Gastrocnemius medialis (tissue), 4 donors: ENCODE results near the gene CHCHD6. TPM values are rescaled to one million over a fixed set of nuclear protein-coding genes. Genes with fewer than 3 reads are reported as not detected.

ENCODE experiments used
- ATAC-seq, 2 donors: fragments of 150-250 bp; one replicate each; pipeline ENCODE4 v1.9.1; 2016
- DNase-seq, 2 donors: peaks; one replicate each; pipeline ENCODE4 v3.0.0-alpha.2; 2019
- H3K27ac ChIP-seq, 4 donors: fragments of 200-600 bp; sonication (generic); 1 replicate in 1 of 4; 2 replicates in 3 of 4; pipeline ENCODE4 v1.5.1; 2016 to 2018; ENCODE audit warnings: mild to moderate bottlenecking in 2 of 4, moderate library complexity in 1 of 4
- H3K27me3 ChIP-seq, 3 donors: fragments of 200-600 bp; sonication (generic) in 2 of 3; 1 replicate in 1 of 3; 2 replicates in 2 of 3; pipeline versions ENCODE4 v1.5.1 to v1.6.0; 2016 to 2019; ENCODE audit warnings: mild to moderate bottlenecking in 1 of 3, moderate library complexity in 1 of 3
- H3K36me3 ChIP-seq, 2 donors: fragments of 200-600 bp; sonication (generic) in 1 of 2; one replicate each; pipeline ENCODE4 v1.5.1; 2017 to 2018
- H3K4me1 ChIP-seq, 2 donors: fragments of 200-600 bp; sonication (generic) in 1 of 2; one replicate each; pipeline ENCODE4 v1.5.1; 2016 to 2017; ENCODE audit warnings: mild to moderate bottlenecking in 2 of 2
- H3K4me3 ChIP-seq, 4 donors: fragments of 200-600 bp; sonication (generic) in 3 of 4; 1 replicate in 1 of 4; 2 replicates in 3 of 4; pipeline ENCODE4 v1.5.1; 2016 to 2019; ENCODE audit warnings: mild to moderate bottlenecking in 2 of 4
- H3K9me3 ChIP-seq, 3 donors: fragments of 200-600 bp; sonication (generic) in 2 of 3; 1 replicate in 1 of 3; 2 replicates in 2 of 3; pipeline ENCODE4 v1.5.1; 2016 to 2019
- POLR2A ChIP-seq, 2 donors: fragments of 450-650 bp; IDR thresholded peaks; one replicate each; pipeline ENCODE4 v1.6.1; 2017; ENCODE audit warnings: antibody characterized with exemption in 2 of 2, mild to moderate bottlenecking in 2 of 2, moderate library complexity in 2 of 2
- in situ Hi-C, 4 donors: fragments of 200-750 bp; cut with MboI; loops; one replicate each; pipeline versions ENCODE4 v1.15.0 to v1.8.0; 2017; ENCODE audit warnings: low sequenced_read_pairs in 4 of 4
- intact Hi-C: fragments of 100-400 bp; cut with DNase I; formaldehyde crosslinking; loops from one replicate; pipeline ENCODE4 v1.15.1; 2023; ENCODE audit warnings: low total_unique reads
- total RNA-seq, 4 donors: library from RNA; depleted of rRNA; stranded (reverse); fragments of >200 nt; gene quantifications; one replicate each; pipeline versions ENCODE4 v1.1.0 to v1.2.3, GENCODE V29; 2016
- TF ChIP-seq, protein P1 (sequence below), 5 experiments: fragments of 450-650 bp in 3 of 5; fragments of 200-600 bp in 2 of 5; sonication (generic) in 2 of 5; IDR thresholded peaks in 4 of 5; conservative IDR thresholded peaks in 1 of 5; 1 replicate in 4 of 5; 2 replicates in 1 of 5; pipeline ENCODE4 v1.5.1; 2016 to 2019; ENCODE audit warnings: antibody characterized with exemption in 5 of 5, mild to moderate bottlenecking in 3 of 5, moderate library complexity in 3 of 5

The CHCHD6 gene
- total RNA-seq, 4 donors from 2014 or later: 2.7 to 4.2 (median 3.4) TPM

GRCh38 chr3:126997455-126998038 lies 293.5 kb downstream of the CHCHD6 start:
- no peak for DNase-seq
- intact Hi-C loops: no loop called here
- peaks cover 31 to 44% of the 10 kb centered on the region in 2 donors for H3K4me1 ChIP-seq
- H3K4me3 ChIP-seq: no peak overlapping the region
- no peak overlapping the region for H3K27ac ChIP-seq
- no peak for TF ChIP-seq POLR2A (IDR thresholded peaks at IDR 0.05)
- TF ChIP-seq, protein P1, sequence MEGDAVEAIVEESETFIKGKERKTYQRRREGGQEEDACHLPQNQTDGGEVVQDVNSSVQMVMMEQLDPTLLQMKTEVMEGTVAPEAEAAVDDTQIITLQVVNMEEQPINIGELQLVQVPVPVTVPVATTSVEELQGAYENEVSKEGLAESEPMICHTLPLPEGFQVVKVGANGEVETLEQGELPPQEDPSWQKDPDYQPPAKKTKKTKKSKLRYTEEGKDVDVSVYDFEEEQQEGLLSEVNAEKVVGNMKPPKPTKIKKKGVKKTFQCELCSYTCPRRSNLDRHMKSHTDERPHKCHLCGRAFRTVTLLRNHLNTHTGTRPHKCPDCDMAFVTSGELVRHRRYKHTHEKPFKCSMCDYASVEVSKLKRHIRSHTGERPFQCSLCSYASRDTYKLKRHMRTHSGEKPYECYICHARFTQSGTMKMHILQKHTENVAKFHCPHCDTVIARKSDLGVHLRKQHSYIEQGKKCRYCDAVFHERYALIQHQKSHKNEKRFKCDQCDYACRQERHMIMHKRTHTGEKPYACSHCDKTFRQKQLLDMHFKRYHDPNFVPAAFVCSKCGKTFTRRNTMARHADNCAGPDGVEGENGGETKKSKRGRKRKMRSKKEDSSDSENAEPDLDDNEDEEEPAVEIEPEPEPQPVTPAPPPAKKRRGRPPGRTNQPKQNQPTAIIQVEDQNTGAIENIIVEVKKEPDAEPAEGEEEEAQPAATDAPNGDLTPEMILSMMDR (IDR thresholded peaks at IDR 0.05 in 4 of 5, conservative IDR thresholded peaks at IDR 0.05 in 1 of 5): no peak
- H3K27me3 ChIP-seq: no peaks in the 10 kb centered on the region
- H3K36me3 ChIP-seq: no peaks in the 10 kb centered on the region
- no peaks in the 10 kb centered on the region for H3K9me3 ChIP-seq
- ATAC-seq: no peak
- in situ Hi-C loops: no loop called here

DNA sequence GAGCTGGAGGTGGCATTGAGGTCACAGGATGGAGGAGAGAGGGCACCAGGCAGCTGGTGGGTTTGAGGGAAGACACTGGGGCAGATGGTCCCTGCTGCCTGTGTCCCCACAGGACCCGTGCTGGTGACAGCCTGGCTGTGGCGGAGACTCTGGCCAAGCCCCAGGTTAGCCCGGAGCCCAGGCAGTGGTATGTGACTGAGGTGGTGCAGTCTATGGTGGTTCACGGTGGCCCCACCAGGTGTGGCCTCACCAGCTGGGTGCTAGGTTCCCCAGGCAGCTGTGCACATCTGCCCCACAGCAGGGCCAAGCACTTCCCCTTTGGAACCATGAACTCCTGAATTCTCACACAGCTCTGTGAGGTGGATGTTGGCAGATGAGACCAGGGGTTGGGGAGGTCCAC lies 294.3 kb downstream of the CHCHD6 start:
- in situ Hi-C loops: no loop called here
- Histone ChIP-seq H3K4me1 (peaks cover 26 to 41% of the 10 kb centered on the region in 2 donors), H3K36me3 (no peaks in the 10 kb centered on the region), H3K9me3 (no peaks in the 10 kb centered on the region), H3K27me3 (no peaks in the 10 kb centered on the region), H3K27ac (no peak overlapping the region), H3K4me3 (no peak overlapping the region)
- ATAC-seq: no peak
- DNase-seq: no peak
- intact Hi-C loops: no loop called here
- no peak for TF ChIP-seq POLR2A (IDR thresholded peaks at IDR 0.05)
- TF ChIP-seq, protein P1 (IDR thresholded peaks at IDR 0.05 in 4 of 5, conservative IDR thresholded peaks at IDR 0.05 in 1 of 5): no peak

DNA sequence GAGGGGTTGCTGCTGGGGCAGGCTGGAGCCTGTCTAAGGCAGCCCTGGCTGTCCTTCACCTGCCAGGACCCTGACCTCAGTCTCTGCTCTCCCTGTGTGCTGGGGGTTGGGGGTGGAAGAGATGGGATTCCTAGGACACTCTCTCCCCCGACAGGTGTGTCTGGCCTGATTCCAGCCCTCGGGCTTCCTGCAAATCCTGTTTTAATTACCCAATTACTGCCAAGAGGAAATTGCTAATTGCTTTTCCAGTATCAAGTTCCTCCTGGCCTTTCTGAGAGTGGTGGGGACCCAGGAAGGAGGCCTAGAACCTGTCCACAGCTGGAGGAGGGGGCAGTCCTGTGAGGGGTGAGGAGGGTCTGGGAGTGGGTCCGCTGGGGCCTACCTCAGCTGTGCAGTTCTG lies 294.7 kb downstream of the CHCHD6 start:
- TF ChIP-seq, protein P1 (IDR thresholded peaks at IDR 0.05 in 4 of 5, conservative IDR thresholded peaks at IDR 0.05 in 1 of 5): no peak
- no peak for TF ChIP-seq POLR2A (IDR thresholded peaks at IDR 0.05)
- no peaks in the 10 kb centered on the region for H3K36me3 ChIP-seq
- H3K9me3 ChIP-seq: no peaks in the 10 kb centered on the region
- no peaks in the 10 kb centered on the region for H3K27me3 ChIP-seq
- no peak overlapping the region for H3K27ac ChIP-seq
- intact Hi-C loops: no loop called here
- H3K4me1 ChIP-seq: peaks cover 22 to 38% of the 10 kb centered on the region in 2 donors
- H3K4me3 ChIP-seq: no peak overlapping the region
- ATAC-seq (no peak), DNase-seq (no peak)
- in situ Hi-C loops: no loop called here

GRCh38 chr3:126999383-126999782 lies 295.3 kb downstream of the CHCHD6 start:
- H3K36me3 ChIP-seq: no peaks in the 10 kb centered on the region
- TF ChIP-seq, protein P1 (IDR thresholded peaks at IDR 0.05 in 4 of 5, conservative IDR thresholded peaks at IDR 0.05 in 1 of 5): no peak
- no peak for TF ChIP-seq POLR2A (IDR thresholded peaks at IDR 0.05)
- DNase-seq (no peak), ATAC-seq (no peak)
- peaks cover 17 to 31% of the 10 kb centered on the region in 2 donors for H3K4me1 ChIP-seq
- no peaks in the 10 kb centered on the region for H3K9me3 ChIP-seq
- no peaks in the 10 kb centered on the region for H3K27me3 ChIP-seq
- in situ Hi-C loops: no loop called here
- H3K27ac ChIP-seq: no peak overlapping the region
- intact Hi-C loops: no loop called here
- H3K4me3 ChIP-seq: no peak overlapping the region

DNA sequence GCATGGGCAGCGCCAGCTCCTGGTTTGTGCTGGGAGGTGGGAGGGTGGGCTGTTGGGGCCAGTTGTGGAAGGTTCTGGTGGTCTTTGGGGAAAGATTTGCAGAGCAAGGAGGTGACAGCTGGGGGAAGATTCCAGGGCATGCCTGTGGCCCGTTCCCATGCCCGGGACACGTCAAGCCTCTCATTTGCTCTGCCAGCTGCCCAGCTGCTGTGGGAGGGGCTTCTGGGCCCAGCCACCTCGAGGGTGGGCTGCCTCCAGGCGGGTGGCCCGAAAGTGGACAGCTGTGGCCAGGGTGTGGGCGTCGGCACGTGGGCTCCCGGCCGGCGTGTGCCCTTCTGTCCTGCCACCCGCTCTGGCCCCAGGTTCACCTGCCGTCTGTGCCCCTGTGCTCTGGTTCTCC lies 296.1 kb downstream of the CHCHD6 start:
- DNase-seq (no peak), ATAC-seq (no peak)
- peaks cover 12 to 24% of the 10 kb centered on the region in 2 donors for H3K4me1 ChIP-seq
- H3K36me3 ChIP-seq: no peaks in the 10 kb centered on the region
- no peaks in the 10 kb centered on the region for H3K27me3 ChIP-seq
- H3K27ac ChIP-seq: no peak overlapping the region
- in situ Hi-C loops (no loop called here), intact Hi-C loops (no loop called here)
- H3K4me3 ChIP-seq: no peak overlapping the region
- TF ChIP-seq, protein P1 (IDR thresholded peaks at IDR 0.05 in 4 of 5, conservative IDR thresholded peaks at IDR 0.05 in 1 of 5): no peak
- TF ChIP-seq POLR2A (IDR thresholded peaks at IDR 0.05): no peak
- H3K9me3 ChIP-seq: no peaks in the 10 kb centered on the region
